ENCODE data around the gene SLC36A2.
A peak's percentile ranks its signal among the peaks of the same experiment; 100 is the strongest.

Gene SLC36A2

DNA sequence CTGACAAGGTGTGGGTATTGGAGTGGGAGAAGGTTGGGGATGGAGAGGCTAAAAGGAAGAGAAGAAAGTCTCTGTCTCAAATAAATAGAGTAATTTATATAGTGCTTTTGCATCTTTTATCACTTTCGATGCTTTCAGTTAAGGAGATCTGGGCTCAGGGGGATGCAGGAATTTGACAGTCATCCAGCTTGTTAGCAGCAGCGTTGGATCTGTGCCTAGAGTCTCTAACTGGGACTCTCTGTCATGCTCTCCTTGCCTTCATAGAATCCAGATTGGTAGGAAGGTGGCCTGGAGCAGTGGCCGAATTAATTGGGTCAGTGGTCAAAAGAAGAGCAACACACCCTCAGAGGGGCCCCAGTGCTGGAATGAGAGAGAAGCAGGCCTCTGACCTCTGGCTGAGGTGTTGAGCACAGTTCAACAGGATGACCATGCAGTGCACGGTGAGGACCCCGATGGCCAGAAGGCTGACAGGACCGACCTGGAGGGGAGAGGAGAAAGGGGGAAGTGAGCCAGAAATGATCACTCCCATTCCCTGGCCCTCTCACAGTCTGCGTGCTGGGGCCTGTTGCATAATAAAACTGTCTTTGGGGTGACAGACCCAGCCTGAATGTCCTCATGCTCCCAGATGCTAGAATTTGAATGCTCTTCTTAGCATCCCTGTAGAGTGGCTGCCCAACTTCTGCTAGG, 51.4 kb downstream of the SLC36A2 start:
- H3K27ac ChIP-seq = no peak overlapping the region
- TF ChIP-seq ZFX (IDR thresholded peaks at IDR 0.05; ENCODE audit: borderline replicate concordance) = no peak

GRCh38 chr5:151295138-151295537, 52.2 kb downstream of the SLC36A2 start:
- H3K27ac ChIP-seq = no peak overlapping the region
- no peak for TF ChIP-seq ZFX (IDR thresholded peaks at IDR 0.05; ENCODE audit: borderline replicate concordance)
- TF ChIP-seq, protein P1, sequence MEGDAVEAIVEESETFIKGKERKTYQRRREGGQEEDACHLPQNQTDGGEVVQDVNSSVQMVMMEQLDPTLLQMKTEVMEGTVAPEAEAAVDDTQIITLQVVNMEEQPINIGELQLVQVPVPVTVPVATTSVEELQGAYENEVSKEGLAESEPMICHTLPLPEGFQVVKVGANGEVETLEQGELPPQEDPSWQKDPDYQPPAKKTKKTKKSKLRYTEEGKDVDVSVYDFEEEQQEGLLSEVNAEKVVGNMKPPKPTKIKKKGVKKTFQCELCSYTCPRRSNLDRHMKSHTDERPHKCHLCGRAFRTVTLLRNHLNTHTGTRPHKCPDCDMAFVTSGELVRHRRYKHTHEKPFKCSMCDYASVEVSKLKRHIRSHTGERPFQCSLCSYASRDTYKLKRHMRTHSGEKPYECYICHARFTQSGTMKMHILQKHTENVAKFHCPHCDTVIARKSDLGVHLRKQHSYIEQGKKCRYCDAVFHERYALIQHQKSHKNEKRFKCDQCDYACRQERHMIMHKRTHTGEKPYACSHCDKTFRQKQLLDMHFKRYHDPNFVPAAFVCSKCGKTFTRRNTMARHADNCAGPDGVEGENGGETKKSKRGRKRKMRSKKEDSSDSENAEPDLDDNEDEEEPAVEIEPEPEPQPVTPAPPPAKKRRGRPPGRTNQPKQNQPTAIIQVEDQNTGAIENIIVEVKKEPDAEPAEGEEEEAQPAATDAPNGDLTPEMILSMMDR (IDR thresholded peaks at IDR 0.05) = no peak

- no peak for TF ChIP-seq ZFX (IDR thresholded peaks at IDR 0.05; ENCODE audit: borderline replicate concordance)
- TF ChIP-seq, protein P1 (IDR thresholded peaks at IDR 0.05) = no peak
These were observed 53.7 kb downstream of the SLC36A2 start for GRCh38 chr5:151293624-151294023.

GRCh38 chr5:151288180-151288579, 59.2 kb downstream of the SLC36A2 start:
- no peak overlapping the region for H3K27ac ChIP-seq
- TF ChIP-seq ZFX (IDR thresholded peaks at IDR 0.05; ENCODE audit: borderline replicate concordance) = no peak
- TF ChIP-seq, protein P1 (IDR thresholded peaks at IDR 0.05) = peak; percentile 26; the same call in 1 of the 2 replicates

More at GRCh38 chr5:151293624-151294023, 53.7 kb downstream of the SLC36A2 start:
- H3K27ac ChIP-seq = no peak overlapping the region

DNA sequence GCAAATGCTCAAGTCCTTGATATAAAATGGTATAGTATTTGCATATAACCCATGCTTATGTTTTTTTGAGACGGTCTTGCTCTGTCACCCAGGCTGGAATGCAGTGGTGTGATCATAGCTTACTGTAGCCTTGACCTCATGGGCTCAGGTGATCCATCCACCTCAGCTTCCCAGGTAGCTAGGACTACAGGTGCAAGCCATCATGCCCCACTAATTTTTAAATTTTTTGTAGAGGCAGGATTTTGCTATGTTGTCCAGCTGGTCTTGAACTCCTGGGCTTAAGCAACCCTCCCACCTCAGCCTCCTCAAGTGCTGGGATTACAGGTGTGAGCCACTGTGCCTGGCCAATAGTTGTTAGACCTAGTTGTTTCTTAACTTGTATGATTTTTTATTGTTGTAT, 61.1 kb downstream of the SLC36A2 start:
- no peak overlapping the region for H3K27ac ChIP-seq
- TF ChIP-seq ZFX (IDR thresholded peaks at IDR 0.05; ENCODE audit: borderline replicate concordance) = no peak
- TF ChIP-seq, protein P1 (IDR thresholded peaks at IDR 0.05) = no peak

DNA sequence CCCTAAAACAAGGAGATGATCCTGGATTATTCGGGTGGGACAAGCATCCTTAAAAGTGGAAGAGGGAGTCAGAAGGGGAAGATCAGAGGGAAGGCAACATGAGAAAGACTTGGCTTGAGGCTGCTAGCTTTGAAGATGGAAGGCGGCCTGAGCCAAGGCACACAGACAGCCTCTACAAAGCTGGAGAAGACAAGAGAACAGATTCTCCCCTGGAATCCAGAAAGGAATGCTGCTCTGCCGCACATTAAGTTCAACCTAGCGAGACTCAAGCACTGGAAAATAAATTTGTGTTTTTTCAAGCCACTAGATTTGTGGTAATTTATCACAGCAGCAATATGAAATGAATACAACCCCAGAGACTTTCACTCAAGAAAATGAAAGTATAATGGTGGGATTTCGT, 61.7 kb downstream of the SLC36A2 start:
- TF ChIP-seq ZFX (IDR thresholded peaks at IDR 0.05; ENCODE audit: borderline replicate concordance) = no peak
- TF ChIP-seq, protein P1 (IDR thresholded peaks at IDR 0.05) = no peak
- no peak overlapping the region for H3K27ac ChIP-seq

GRCh38 chr5:151284392-151284967, 62.9 kb downstream of the SLC36A2 start:
- no peak overlapping the region for H3K27ac ChIP-seq
- no peak for TF ChIP-seq ZFX (IDR thresholded peaks at IDR 0.05; ENCODE audit: borderline replicate concordance)
- TF ChIP-seq, protein P1 (IDR thresholded peaks at IDR 0.05) = peak; percentile 44
